NCI-H345 treated with DMSO at 0.1 percent for 48 hours (cell line): ENCODE measurements around the gene PDXP.
"Not testable (repeated sequence)": the region's sequence is repeated elsewhere in the genome, so short reads cannot be mapped to it uniquely, and the experiment has no call there.

ENCODE experiments used
- DNase-seq: peaks from one replicate; lab custom pipeline; 2025; ENCODE audit not compliant: unreplicated experiment; lab: John Stamatoyannopoulos, UW

Gene PDXP

DNA sequence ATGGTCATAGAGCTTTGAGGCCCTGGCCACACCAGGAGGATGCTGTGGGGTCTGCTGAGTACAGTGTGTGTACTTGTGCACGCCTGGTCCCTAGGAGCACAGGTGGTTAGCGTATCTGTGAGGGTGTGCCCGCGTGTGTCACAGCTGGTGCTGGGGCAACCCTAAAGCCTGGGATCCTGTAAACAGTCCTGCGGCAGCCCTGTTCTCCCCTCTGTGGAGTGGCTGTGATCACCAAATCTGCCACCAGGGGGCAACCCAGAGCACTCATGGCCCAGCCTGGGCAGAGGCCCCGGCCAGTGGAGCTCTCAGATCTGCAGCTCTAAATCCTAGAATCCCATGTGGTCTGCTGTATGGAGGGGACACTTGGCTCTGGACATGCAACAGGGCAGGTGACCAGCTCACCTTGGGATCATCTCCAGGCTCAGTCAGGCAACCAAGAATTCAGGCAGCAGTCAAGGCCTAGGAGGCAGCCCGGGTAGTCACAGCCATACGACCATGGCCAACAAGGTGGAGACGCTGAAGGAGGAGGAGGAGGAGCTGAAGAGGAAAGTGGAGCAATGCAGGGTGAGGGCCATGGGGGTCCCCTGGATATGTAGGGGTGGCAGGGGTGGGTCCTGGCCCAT, 15.2 kb upstream of the PDXP start:
- DNase-seq: peak; percentile 3

- DNase-seq: no peak
These were observed 11.2 kb upstream of the PDXP start for GRCh38 chr22:37647317-37647716.

DNA sequence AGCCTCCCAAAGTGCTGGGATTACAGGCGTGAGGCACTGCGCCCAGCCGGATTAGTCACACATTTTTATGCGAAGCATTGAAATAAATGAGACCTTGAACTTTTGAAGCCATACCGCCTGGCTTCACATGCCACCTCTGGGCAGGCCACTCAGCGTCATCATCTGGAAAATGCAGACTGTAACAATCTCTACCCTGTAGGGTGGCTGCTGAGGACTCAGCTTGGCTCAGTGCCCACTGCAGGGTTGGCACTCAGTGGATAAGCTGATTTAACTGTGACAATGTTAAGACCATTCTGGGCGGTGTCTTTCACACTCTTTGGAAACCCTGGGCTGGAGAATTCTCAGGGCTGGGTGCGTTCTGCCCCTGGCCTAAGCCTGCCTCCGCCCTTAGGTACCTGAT, 10.6 kb upstream of the PDXP start:
- no peak for DNase-seq

DNA sequence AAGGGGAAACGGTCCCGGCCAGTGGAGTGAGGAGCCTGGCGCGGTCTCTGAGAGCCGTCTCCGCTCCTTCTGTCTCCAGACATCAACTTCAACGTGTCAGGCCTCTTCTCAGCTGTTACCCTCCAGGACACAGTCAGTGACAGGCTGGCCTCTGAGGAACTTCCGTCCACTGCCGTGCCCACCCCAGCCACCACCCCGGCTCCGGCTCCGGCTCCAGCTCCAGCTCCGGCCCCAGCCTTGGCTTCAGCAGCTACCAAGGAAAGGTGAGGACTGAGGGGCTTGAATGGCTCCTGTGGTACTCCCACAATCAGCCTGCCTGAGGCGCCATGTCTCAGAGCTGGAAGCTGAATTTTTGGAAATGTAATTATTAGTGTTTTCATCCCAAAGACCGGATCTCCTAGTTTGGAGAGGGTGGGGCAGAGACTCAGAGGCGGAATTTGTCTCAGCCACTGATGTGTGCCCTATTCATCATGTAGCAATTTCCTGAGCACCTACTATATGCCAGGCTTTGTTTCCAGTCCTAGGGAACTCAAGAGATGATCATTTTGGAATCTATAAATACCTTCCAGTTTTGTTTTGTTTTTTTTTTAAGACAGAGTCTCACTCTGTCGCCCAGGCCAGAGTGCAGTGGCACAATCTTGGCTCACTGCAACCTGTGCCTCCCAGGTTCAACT, 7.9 kb upstream of the PDXP start:
- DNase-seq: no peak

GRCh38 chr22:37654563-37655251, 3.8 kb upstream of the PDXP start:
- DNase-seq: no peak

- DNase-seq: no peak
These were observed 3.3 kb upstream of the PDXP start for GRCh38 chr22:37655252-37655563.

DNA sequence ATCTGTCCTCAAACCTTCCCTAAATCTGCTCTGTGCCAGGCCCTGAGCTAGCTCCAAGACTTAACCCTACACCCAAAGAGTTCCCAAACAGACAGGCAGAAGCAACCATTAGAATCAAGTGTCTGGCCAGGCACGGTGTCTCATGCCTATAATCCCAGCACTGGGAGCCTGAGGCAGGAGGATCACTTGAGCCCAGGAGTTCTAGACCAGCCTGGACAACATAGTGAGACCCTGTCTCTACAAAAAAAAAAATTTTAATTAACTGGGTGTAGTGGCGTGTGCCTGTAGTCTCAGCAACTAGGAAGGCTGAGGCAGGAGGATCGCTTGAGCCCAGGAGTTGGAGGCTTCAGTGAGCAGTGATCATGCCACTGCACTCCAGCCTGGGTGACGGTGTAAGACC, 1.9 kb upstream of the PDXP start:
- not testable (repeated sequence) for DNase-seq

GRCh38 chr22:37657590-37658132, 862 bp upstream of the PDXP start:
- no peak for DNase-seq

GRCh38 chr22:37659066-37659896, 758 bp downstream of the PDXP start:
- DNase-seq: no peak

- no peak for DNase-seq
These were observed 1.6 kb downstream of the PDXP start for GRCh38 chr22:37659897-37660708.

GRCh38 chr22:37660709-37661045, 2.2 kb downstream of the PDXP start:
- no peak for DNase-seq

DNA sequence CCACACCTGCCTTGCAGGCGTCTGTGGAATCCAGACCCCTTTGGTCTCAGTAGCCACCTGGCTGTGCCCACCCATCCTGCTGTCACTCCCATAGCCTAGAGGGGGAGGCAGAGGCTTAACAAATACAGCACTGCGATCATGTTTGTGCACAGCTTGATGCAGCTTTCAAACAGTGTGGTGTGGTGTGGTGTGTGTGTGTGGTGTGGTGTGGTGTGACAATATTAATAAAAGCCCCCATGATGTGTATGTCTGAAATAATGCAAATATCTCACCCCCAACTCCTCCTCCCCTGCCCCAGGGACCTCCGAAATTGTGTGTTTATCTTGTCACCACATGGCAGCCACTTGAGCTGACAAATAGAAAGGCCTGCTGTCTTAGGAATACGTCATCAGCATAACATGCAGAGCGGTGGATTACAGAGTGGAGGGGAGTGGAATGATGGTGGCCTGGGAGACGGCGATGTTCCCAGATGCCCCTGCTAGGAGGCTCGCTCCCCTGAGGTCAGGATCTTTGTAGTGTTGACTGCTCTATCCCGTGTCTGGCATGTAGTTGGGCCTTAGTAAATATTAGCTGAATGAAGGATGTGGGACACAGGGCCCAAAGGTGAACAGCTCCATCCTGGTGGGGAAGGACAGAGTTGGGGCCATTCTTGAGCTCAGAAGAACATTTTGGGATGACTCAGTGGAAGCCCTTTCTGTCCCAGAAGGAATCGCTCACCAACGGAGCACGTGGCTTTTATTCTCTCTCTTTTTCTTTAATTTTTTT, 2.8 kb downstream of the PDXP start:
- peak; percentile 55 for DNase-seq

- DNase-seq: no peak
These were observed 3.5 kb downstream of the PDXP start for GRCh38 chr22:37662039-37662438.

GRCh38 chr22:37663521-37664140, 5.1 kb downstream of the PDXP start:
- no peak for DNase-seq

DNA sequence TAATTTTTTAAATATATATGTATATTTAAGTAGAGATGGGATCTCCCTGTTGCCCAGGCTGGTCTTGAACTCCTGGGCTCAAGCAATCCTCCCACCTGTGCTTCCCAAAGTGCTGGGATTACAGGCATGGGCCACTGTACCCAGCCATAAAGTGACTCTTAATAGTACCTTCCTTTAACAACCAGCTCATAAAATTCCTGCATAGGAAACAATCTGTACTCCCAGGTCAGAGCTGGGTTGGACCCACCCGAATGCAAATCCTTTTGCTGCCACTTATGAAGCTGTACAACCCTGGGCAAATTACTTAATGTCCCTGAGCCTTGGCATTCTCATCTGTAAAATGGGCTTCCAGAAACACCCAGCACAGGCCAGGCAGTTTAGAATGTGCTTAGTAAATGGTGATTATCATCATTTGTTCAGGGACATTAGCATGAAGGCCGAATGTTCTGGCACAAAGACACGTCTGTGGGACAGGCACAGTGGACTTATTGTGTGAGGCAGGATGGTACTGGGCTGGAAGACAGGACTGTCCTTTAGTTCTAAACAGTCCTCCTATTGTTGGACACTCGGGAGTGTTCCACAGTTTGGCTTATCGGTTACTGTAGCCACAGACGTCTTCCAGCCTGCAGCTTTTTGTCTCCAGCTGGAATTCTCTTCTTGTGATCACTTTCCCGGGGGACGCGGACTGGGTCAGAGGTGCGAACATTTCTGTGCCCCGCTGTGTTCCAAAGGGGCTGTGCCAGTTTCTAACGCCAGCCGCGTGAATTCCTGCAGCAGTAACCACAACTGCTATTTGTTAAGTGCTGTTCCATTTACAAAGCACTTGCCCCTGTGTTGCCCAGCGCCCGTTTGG, 6.0 kb downstream of the PDXP start:
- no peak for DNase-seq

DNA sequence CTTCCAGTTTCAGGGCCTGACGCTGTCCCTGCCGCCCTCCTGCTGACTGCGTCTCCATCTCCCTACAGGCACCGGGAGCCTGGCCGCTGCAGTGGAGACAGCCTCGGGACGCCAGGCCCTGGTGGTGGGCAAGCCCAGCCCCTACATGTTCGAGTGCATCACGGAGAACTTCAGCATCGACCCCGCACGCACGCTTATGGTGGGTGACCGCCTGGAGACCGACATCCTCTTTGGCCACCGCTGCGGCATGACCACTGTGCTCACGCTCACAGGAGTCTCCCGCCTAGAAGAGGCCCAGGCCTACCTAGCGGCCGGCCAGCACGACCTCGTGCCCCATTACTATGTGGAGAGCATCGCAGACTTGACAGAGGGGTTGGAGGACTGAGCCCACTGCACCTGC, 7.0 kb downstream of the PDXP start:
- DNase-seq: no peak

- DNase-seq: no peak
These were observed 11.1 kb downstream of the PDXP start for GRCh38 chr22:37669586-37669985.

DNA sequence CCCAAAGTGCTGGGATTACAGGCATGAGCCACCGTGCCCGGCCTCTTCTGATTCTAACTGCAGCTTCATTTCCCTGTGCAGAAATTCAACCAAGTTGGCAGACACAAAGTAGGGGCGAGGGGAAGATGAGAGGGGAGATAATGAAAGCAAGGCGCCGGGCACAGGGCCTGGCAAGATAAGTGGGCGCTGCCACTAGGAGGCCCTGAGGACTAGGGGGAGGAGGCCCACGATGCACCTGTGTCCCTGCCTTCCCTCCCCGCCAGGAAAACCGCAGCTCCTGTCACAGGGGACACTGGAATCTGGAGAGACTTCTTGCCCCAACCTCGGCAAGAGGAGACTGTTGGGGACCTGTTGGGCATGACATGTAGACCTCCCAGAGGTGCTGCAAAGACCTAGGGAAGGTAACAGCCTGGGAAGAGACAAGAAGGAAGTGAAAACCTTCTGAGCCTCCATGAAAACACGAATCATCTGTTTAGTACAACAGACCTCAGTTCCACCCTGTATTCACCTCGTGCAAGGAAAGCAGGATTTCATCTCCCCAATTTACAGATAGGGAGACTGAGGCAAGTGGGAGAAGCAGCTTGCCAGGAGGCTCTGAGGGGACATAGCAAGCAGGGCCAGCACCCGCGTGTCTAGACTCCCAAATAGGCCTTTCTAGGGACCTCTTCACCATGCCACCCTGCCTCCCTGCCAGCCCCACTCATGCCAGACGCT, 13.8 kb downstream of the PDXP start:
- DNase-seq: no peak
